T-helper 2 cell (primary cell): Measurements from ENCODE around the gene PIK3CD.
"Not testable (repeated sequence)": the region's sequence is repeated elsewhere in the genome, so short reads cannot be mapped to it uniquely, and the experiment has no call there.

Source experiments
- DNase-seq, 5 experiments: peaks; one replicate each; pipeline versions ENCODE4 v3.0.0 to v3.0.0-alpha.2; 2012 to 2022

PIK3CD gene

DNA sequence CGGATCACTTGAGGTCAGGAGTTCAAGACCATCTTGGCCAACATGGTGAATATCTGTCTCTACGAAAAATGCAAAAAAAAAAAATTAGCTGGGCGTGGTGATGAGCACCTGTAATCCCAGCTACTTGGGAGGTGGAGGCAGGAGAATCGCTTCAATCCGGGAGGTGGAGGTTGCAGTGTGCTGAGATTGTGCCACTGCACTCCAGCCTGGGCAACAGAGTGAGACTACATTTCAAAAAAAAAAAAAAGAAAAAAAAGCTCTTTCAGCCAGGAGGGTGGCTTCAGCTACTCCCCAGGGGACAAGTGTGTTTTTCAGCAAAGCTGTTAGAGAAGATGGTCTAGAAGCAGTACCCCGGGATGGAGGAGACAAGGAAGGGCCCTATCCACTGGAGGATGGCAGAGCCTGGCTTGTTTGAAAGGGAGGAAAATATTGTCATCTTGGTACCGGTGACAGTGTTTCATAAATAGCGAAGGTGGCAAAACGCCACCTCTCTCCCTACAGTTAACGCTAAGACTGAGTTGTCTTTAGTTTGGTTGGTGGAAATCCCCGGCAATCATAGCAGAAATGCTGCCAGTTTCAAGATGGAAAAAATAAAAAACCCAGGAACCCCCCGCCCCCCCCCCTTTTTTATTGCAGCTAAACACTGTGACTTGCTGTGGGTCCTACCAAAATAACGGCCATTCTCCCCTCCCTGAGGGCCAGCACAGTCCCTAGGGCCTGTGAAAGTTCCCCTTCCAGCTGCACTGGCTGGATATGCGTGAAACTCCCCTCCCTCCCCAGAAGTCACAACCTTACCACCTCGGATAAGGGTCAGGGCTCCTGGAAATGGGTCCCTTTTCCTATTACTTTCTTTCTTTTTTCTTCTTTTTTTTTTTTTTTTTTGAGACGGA is 3.5 kb downstream of the PIK3CD start:
- peak in 4 of 5 experiments; percentile 11 to 81 (median 42) for DNase-seq

DNA sequence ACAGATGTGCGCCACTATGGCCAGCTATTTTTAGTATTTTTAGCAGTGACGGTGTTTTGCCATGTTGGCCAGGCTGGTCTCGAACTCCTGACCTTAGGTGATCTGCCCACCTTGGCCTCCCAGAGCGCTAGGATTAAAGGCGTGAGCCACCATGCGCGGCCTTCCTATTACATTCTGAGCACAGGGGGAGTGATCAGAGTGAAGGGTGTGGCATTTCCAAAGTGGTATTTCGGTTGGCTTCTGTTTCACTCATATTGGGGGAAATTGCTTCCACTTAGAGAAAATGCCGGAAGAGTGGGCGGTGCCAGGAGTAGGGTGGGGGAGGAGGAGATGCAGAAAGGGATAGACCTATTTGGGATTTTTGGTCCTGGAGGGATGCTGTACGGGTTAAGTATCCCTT is 4.3 kb downstream of the PIK3CD start:
- no peak for DNase-seq

DNA sequence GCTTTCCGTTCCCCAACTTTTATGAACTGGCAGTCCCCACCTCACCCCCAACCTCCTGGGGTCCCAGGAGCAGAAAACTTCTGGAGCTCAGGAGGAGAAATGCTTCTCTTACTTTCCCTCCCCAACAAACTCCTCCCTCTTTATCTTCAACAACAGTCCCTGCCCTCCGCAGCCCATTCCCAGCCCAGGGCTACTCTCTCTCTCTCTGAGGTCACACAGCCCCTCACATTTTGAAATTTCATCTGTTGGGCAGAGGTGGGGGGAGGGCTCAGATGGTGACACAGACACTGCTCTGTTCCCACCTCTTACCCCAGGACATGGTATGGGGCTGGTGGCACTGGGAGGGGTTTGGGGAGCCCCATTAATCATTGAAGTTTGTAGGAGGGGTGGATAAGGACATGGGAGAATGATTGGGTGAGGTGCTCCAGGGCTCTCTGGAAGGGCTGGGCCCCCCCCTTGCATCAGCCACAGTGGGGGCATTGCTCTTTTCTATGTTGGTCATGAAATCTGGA is 6.0 kb downstream of the PIK3CD start:
- no peak for DNase-seq

DNA sequence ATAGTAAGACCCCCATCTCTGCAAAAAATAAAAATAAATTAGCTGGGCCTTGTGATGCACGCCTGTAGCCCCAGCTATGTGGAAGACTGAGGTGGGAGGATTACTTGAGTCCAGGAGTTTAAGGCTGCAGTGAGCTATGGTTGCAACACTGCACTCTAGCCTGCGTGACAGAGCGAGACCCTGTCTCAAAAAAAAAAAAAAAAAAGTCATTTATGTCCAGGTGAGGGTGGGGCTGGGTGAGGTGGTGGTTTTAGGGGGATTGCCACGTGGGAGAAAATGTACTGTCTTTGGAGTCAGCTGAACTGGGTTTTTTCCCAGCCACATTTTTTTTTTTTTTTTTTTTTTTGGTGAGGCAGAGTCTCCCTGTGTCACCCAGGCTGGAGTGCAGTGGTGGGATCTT is 6.7 kb downstream of the PIK3CD start:
- DNase-seq = peak in 1 of 5 experiments; percentile 26

DNA sequence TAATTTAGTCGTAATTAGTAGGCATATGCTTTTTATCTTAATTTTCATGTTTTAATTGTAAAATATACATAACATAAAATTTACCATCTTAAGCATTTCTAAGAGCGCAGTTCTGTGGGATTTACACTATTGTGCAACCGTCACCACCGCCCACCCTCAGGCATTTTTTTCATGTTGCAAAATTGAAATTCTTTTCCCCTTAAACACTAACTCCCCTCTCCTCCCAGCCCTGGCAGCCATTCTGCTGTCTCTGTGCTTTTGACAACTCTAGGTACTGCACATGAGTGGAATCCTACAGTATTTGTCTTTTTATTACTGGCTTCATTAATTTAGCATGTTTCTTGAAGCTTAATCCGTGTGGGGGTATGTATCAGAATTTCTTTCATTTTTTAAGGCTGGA is 7.8 kb downstream of the PIK3CD start:
- DNase-seq = no peak

DNA sequence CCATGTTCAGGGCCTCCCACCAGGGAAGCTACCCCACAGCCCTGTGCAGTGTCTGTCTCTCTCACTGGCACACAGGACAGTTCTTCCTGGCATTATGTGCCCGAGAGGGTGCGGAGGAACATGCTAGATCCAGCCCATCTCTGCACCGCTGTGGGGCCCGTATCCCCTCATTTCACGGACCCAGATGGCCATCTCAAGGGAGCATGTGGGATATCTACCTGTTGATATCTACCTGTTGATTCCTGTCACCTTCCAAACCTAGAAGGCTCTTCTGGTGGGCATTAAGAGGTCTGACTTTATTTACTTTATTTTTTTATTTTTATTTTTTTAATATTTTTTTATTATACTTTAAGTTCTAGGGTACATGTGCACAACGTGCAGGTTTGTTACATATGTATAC is 11.7 kb downstream of the PIK3CD start:
- DNase-seq = no peak

DNA sequence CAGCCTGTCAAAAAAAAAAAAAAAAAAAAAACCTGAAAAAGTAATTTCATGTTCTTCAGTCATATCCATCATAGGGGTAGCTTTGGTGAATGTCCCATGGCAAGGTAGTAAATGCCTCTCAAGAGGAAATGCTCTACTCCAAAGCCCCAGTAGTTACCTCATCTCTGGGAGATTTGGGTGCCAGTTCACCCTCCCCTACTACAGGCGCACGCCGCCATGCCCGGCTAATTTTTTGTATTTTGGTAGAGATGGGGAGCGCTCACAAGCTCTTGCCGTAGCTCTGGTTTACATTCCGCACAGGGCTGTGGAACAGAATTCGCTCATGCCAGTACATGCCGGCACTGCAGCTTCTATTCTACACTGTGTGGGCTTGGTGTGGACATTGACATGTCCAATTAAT is 13.7 kb downstream of the PIK3CD start:
- no peak for DNase-seq

DNA sequence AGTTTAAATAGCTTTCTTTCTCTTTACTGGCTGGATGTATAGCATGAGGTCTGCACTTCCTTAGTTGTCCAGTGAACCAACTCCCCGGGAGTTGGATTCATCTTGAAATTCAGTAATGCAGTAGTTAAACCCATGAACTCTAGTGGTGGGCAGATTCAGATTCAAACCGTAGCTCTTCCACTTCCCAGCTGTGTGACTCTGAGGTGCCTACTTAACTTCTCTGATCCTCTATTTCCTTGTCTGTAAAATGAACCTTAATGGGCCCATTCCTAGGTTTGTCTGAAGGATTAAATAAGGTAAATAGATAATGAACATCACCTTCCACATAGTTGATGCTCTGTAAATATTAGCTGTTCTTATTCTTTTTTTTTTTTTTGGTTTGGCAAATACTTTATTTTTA is 16.5 kb downstream of the PIK3CD start:
- DNase-seq = no peak

DNA sequence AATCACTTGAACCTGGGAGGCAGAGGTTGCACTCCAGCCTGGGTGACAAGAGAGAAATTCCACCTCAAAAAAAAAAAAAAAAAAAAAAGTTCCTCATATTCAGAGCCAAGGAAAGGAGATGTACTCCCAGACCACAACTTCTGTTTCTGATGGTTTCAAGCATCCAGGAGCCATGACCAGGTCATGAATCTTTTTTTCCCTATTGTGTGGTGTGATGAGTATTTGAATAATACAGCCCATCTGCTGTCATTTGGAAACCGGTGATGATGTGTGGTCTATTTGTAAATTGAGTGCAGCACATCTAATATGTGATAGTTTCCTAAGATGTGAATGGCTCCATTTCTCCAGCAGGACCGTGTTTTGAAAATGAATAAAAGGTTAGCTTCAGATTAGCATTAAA is 18.6 kb downstream of the PIK3CD start:
- DNase-seq = no peak

DNA sequence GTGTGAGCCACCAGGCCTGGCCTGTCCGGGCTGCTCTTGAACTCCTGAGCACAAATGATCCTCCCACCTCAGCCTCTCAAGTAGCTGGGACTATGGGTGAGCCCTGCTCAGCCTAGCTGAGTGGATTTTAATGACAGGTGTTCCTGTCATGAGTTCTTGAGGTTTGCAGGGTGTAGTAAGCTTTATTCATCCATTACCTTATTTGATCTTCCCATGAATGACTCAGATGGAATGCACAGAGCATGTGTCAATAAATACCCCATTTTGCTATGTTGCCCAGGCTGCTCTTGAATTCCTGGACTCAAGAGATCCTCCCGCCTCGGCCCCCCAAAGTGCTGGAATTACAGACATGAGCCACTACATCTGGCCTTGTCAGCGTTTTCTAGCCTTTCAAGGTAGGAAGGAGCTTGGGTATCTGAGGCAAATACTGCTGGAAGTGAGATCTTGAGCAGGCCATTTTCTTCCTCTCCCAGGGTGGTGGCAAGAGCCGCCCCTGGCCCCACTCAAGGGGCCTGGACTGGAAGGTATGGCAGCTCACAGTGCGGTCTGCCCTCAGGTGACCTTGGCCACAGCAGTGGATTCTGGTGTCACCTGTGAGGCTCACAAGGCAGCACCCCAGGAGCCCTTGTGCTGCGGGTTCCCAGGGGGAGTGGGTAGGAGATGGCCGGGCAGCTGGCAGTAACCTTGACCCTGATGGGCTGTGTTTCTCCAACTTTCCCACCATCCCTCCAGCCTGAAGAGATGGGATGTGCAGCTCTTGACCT is 20.0 kb downstream of the PIK3CD start:
- no peak for DNase-seq

DNA sequence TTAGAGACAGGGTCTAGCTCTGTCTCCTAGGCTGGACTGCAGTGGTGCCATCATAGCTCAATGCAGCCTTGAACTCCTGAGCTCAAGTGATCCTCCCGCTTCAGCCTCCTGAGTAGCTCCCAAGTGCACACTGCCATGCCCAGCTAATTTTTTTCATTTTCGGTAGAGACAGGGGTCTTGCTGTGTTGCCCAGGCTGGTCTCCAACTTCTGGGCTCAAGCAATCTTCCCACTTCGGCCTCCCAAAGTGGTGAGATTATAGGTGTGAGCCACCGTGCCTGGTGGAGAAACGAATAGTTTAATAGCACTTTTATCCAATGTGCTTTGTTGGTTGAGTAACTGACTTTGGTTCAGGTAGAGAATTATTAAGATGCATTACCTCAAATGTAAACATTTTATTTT is 20.9 kb downstream of the PIK3CD start:
- no peak for DNase-seq

DNA sequence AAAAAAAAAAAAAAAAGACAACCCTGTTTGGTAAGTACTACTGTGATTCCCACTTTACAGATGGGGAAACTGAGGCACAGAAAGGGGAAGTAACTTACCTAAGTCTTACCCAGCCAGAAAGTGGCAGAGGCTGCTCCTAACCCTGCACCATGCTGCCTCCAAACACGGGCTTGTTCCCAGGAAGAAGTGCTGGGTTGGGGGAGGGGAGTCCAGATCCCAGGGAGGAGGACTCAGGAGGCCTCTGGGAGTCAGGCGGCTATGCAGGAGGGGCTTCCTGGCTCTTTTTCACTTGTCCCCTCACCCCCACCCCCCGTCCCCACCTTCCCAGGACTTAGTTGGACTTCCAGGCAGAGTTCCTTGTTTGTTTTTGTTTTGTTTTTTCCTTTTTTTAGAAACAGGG is 23.9 kb downstream of the PIK3CD start:
- no peak for DNase-seq

DNA sequence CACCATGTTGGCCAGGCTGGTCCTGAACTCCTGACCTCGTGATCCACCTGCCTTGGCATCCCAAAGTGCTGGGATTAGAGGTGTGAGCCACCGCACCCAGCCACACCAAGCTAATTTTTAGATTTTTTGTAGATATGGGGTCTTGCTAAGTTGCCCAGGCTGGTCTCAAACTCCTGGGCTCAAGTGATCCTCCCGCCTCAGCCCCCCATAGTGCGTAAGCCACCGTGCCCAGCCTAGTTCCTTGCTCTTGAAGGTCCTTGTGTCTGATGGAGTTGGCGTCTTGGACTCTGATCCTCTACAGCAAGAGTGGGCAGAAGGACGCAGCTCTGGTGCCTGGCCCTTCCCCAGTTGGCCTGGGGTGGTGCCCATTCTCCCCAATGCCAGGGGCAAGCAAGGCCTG is 24.6 kb downstream of the PIK3CD start:
- not testable (repeated sequence) for DNase-seq

DNA sequence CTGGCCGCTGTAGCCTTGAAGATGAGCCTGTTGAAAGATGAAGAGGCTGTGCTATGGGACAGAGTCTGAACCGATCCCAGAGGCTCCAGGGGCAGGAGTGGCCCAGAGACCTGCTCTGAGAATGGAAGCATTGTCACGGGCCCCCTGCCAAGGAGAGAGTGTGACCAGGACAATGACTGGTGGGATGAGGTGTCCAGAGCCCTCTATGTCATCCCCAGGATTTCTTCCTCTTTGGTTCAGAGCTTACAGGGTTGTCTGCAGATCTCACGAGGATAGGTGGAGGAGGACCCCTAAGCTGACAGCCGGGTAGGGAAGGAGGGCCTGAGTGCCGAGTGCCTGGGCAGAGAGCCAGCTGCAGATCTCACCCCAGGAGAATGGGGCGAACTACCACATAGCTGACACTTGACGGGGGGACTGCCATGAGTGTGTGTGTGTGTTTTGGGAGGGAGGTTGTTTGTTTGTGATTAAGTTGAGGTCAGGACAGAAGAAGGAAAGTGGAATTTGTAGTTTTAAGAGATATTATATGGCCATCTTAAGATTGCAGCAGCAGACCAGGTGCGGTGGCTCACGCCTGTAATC is 25.4 kb downstream of the PIK3CD start:
- DNase-seq = no peak

DNA sequence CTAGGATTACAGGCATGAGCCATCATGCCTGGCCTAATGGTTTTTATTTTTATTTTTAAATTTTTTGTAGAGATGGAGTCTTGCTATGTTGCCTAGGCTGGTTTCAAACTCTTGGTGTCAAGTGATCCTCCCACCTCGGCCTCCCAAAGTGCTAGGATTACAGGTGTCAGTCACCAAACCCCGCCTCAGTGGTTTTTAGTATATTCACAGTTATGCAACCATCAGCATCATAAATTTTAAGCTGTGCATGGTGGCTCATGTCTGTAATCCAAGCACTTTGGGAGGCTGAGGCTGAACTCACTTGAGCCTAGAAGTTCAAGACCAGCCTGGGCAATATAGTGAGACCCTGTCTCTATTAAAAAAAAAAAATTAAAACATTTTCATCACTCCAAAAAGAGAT is 28.6 kb downstream of the PIK3CD start:
- DNase-seq = no peak

DNA sequence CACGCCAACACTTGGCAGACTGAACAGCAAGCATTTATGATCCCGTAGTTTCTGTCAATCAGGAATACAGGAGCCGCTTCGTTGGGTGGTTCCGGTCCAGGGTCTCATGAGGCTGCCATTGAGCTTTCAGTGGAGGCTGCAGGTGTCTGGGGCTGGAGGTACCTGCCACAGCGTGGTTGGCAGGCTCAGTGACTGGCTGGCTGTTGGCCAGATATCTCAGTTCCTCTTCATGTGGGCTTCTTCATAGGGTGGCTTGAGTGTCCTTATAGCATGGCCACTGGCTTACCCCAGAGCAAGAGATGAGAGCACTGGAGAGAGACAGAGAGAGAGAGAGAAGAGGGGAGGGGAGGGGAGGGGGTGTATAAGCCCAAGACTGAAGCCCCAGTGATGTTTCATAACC is 29.3 kb downstream of the PIK3CD start:
- no peak for DNase-seq

DNA sequence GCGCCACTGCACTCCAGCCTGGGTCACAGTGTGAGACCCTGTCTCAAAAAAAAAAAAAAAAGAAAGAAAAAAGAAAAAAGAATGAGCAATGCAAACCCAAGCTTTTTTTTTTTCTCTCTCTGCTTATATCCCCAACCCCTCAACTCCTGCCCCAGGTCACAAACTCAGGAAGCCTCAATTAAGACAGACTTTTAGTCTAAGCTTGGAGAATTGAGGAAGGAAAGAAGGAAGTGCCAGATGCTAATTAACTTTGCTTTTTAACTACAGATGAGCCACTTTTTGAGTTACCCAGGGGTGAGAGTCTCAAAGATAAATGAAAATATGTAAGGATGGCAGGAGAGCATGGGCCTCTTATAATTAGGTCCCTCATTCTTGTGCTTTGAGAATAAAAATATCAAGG is 33.3 kb downstream of the PIK3CD start:
- no peak for DNase-seq

DNA sequence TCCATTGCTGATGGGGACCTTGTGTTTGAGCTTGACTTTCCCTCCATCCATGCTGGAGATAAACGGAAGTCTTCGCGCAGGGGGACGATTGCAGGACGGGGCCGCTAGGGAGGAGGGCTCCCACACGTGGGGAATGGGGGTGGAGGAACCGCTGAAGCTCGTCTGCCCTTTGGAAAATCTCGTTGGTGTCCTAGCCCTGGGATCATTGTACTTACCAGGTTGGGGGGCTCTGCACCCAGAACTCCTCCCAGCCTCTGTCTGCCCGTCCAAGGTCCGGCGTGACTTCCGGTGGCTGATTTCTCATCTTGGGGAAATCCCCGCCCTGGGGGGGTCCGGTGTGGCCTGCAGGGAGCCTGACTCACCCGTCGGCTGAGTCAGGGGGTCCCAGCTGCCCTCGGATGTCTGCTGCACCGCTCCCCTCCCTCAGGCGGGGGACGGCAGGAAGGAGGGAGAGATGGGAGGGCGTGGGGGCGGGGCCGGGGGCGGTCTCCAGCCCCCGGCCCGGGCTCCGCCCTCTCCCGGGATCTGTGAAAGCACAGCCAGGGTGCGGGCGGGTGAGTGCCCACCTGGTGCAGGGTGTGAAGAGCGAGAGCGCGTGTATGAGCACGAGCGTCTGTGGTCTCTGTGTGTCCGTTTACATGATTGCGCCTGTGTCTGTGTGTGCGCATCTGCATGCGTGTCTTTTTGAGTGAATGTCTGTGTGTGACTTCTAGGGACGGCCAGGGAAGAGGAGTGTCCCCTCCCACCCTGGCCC is 35.8 kb downstream of the PIK3CD start:
- DNase-seq = peak; percentile 33 to 63 (median 53)

DNA sequence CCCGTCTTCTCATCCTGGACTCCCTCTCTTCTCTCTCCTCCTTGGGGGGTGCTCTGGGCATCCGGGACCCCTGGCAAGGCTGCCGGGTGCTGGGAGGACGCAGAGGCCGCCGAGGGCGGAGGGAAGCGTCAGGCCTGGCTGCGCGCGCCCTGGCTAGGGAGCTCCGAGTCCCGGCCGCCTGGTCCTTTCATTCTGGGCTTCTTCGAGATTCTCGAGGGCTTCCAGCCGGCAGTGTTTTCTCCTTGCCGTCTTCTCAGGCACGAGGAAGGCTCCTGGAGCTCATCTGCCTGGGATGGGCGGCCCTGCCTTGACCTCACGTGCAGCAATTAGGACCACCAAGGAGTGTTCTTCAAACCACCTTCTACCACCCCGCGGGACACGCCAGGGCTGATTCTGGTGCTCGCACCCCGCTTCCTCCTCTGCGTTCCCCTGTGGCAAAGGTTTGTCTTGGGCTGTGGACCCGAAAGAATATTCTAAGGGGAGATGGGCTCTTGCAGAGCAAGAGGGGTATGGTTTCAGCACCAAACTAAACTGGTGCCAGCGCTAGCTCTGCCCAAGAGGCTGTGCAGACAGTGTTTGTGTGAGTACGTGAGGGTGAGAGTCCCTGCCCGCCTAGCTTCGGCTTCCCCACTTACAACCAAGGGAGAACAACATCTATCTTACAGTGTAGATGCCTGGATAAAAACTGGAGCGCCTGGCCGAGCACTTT is 36.5 kb downstream of the PIK3CD start:
- DNase-seq = no peak

DNA sequence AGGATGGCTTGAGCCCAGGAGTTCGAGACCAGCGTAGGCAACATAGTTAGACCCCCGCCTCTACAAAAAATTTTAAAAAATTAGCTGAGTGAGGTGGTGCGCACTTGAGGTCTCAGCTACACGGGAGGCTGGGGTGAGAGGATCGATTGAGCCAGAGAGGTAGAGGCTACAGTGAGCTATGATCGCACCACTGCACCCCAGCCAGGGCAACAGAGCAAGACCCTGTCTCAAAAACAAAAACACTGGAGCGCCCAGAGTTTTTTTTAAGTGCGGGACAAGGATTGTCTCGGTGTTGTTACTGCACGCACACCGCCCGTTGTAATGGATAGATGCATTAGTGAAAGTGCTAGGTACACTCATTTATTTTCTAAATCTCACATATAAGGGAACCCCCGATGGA is 37.1 kb downstream of the PIK3CD start:
- no peak for DNase-seq

DNA sequence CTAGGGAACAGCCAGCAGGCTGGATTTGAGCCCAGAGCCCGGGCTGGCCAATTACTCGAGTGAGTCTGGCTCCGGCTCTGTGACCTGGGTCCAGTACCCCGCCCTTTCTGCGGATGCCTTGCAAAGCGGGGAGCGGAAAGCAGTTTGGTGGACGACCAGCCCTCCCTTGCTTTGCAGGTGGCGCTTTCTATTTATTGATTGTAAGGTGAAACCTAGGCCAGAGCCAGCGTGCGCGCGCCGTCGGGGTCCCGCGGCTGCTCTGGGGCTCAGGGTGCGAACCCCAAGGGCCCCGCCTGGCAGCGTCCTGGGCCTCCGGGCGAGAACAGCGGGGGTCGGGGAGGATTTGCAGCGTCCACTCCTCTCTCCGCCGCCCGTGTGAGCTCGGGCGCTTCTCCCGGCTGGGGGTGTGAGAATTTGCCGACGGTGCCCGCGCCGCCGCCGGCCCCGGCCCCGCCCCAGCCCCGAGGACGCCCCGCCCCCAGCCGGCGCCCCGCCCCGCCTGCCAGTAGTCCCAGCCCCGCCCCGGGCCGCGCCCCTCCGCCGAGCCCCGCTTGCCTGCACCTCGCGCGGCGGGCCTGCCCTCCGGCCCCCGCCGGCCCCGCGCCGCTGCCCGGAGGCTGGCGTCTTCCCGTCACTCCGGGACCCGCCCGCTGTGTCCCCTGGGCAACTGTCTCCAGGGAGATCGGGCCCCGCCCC is 37.6 kb downstream of the PIK3CD start:
- peak; percentile 65 to 83 (median 74) for DNase-seq
